Naive B cell (primary cell): ENCODE measurements around the gene TIE1. TPM values are rescaled to one million over a fixed set of nuclear protein-coding genes. Genes with fewer than 3 reads are reported as not detected.
"Not testable (repeated sequence)": the region's sequence is repeated elsewhere in the genome, so short reads cannot be mapped to it uniquely, and the experiment has no call there.

Experiments
- ATAC-seq, 2 donors: fragments of 150-1000 bp; cut with Tn5 transposase; 2 replicates each; pipeline ENCODE4 v1.10.0; 2021; ENCODE audit warnings: low read depth in 2 of 2, mild to moderate bottlenecking in 2 of 2, moderate library complexity in 2 of 2
- DNase-seq: peaks from one replicate; pipeline ENCODE4 v3.0.0; 2022
- H3K27ac Mint-ChIP-seq, 6 donors: one replicate each; pipeline ENCODE4 v1.8.0; 2020 to 2022; ENCODE audit warnings: mild to moderate bottlenecking in 6 of 6, mixed read lengths in 6 of 6, moderate library complexity in 5 of 6, inconsistent platforms in 2 of 6
- H3K27me3 Mint-ChIP-seq, 3 donors: one replicate each; pipeline ENCODE4 v1.8.0; 2021 to 2022; ENCODE audit warnings: mixed read lengths in 3 of 3, mild to moderate bottlenecking in 1 of 3
- H3K36me3 Mint-ChIP-seq, 2 donors: one replicate each; pipeline ENCODE4 v1.8.0; 2020 to 2022; ENCODE audit warnings: mixed read lengths in 2 of 2, inconsistent platforms in 1 of 2, mild to moderate bottlenecking in 1 of 2
- H3K4me1 Mint-ChIP-seq, 3 donors: one replicate each; pipeline ENCODE4 v1.8.0; 2020 to 2022; ENCODE audit warnings: mixed read lengths in 3 of 3, inconsistent platforms in 1 of 3, mild to moderate bottlenecking in 1 of 3, moderate library complexity in 1 of 3
- H3K4me3 Mint-ChIP-seq, 8 donors: one replicate each; pipeline ENCODE4 v1.8.0; 2020 to 2022; ENCODE audit warnings: mild to moderate bottlenecking in 8 of 8, mixed read lengths in 8 of 8, moderate library complexity in 8 of 8, inconsistent platforms in 2 of 8
- H3K9me3 Mint-ChIP-seq, 7 donors: one replicate each; pipeline ENCODE4 v1.8.0; 2020 to 2022; ENCODE audit warnings: mixed read lengths in 7 of 7, mild to moderate bottlenecking in 5 of 7, inconsistent platforms in 2 of 7, moderate library complexity in 1 of 7
- polyA plus RNA-seq, 6 donors: library from polyadenylated mRNA; unstranded; fragments of 300-500 nt; fragmentation: Illumina TruSeq; gene quantifications; one replicate each; pipeline ENCODE4 v1.2.3, GENCODE V29; 2021; ENCODE audit warnings: low read depth in 6 of 6

The TIE1 gene
- polyA plus RNA-seq, 6 donors from 2014 or later, result not detected

DNA sequence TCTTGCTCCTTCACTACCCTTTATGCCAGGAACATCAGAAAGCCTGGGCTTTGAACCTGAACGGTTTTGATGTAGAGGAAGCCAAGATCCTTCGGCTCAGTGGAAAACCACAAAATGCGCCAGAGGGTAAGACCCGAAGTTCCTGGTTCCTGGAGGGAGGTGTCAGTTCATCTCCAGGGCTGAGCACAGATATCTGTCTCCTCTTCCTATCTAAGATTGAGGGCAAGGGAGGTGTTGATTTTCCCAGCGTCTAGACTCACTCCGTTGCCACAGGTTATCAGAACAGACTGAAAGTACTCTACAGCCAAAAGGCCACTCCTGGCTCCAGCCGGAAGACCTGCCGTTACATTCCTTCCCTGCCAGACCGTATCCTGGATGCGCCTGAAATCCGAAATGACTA lies 58.9 kb downstream of the TIE1 start:
- ATAC-seq, result no peak
- H3K36me3 Mint-ChIP-seq, result peaks cover 9 to 19% of the 10 kb centered on the region in 2 donors
- peak overlapping the region in 1 of 6 donors; percentile 60 for H3K27ac Mint-ChIP-seq
- peaks cover 13 to 29% (median 27%) of the 10 kb centered on the region in 3 donors for H3K4me1 Mint-ChIP-seq
- no peaks in the 10 kb centered on the region for H3K27me3 Mint-ChIP-seq
- DNase-seq, result no peak
- peak overlapping the region; percentile 35 to 96 (median 86) for H3K4me3 Mint-ChIP-seq
- H3K9me3 Mint-ChIP-seq, result no peaks in the 10 kb centered on the region

- Mint-ChIP-seq H3K27me3 (no peaks in the 10 kb centered on the region), H3K36me3 (peaks cover 9 to 19% of the 10 kb centered on the region in 2 donors), H3K27ac (peak overlapping the region in 2 of 6 donors; percentile 75 to 80), H3K9me3 (no peaks in the 10 kb centered on the region), H3K4me1 (peaks cover 20 to 37% (median 34%) of the 10 kb centered on the region in 3 donors), H3K4me3 (peak overlapping the region in 6 of 8 donors; percentile 2 to 75 (median 47))
- DNase-seq (no peak), ATAC-seq (no peak)
Observed at GRCh38 chr1:43360616-43361015, 59.8 kb downstream of the TIE1 start.

GRCh38 chr1:43363283-43363934 lies 62.6 kb downstream of the TIE1 start:
- Mint-ChIP-seq H3K4me1 (peaks cover 33 to 51% (median 43%) of the 10 kb centered on the region in 3 donors), H3K36me3 (peaks cover 9 to 19% of the 10 kb centered on the region in 2 donors), H3K4me3 (peak overlapping the region in 2 of 8 donors; percentile 71 to 86), H3K9me3 (no peaks in the 10 kb centered on the region), H3K27ac (peak overlapping the region in 1 of 6 donors; percentile 87), H3K27me3 (no peaks in the 10 kb centered on the region)
- ATAC-seq (no peak), DNase-seq (no peak)

GRCh38 chr1:43363935-43364525 lies 63.2 kb downstream of the TIE1 start:
- peak overlapping the region in 2 of 8 donors; percentile 71 to 86 for H3K4me3 Mint-ChIP-seq
- no peak for ATAC-seq
- H3K9me3 Mint-ChIP-seq, result no peaks in the 10 kb centered on the region
- H3K27ac Mint-ChIP-seq, result peak overlapping the region in 3 of 6 donors; percentile 29 to 87 (median 73)
- H3K27me3 Mint-ChIP-seq, result no peaks in the 10 kb centered on the region
- peaks cover 9 to 19% of the 10 kb centered on the region in 2 donors for H3K36me3 Mint-ChIP-seq
- no peak for DNase-seq
- H3K4me1 Mint-ChIP-seq, result peaks cover 33 to 50% (median 47%) of the 10 kb centered on the region in 3 donors

DNA sequence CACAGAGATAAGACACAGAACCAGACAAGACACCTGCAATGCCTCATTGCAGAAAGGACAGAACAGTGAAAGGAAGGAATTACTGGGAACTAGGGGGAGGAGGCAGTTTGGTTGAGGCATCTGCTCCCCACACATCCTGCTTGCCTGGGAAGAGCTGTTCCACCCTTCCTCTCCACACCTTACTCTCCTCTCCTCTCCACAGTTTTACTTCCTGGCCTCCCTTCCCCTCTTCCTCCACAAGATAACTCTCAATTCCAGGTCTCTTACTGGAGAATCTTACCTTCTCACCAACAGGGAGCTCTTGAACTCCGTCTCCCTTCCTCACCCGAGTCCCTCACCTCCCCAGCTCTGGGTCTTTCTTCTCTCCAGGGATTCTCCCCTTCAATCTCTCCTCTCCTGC lies 64.9 kb downstream of the TIE1 start:
- Mint-ChIP-seq H3K4me3 (peak overlapping the region; percentile 55 to 89 (median 73)), H3K27me3 (no peaks in the 10 kb centered on the region), H3K36me3 (peaks cover 9 to 19% of the 10 kb centered on the region in 2 donors), H3K27ac (peak overlapping the region in 5 of 6 donors; percentile 3 to 93 (median 82)), H3K9me3 (no peaks in the 10 kb centered on the region), H3K4me1 (peaks cover 34 to 49% (median 44%) of the 10 kb centered on the region in 3 donors)
- DNase-seq (no peak), ATAC-seq (no peak)

- no peak for DNase-seq
- Mint-ChIP-seq H3K9me3 (no peaks in the 10 kb centered on the region), H3K27me3 (no peaks in the 10 kb centered on the region), H3K36me3 (peaks cover 9 to 18% of the 10 kb centered on the region in 2 donors), H3K4me3 (peak overlapping the region; percentile 52 to 93 (median 88)), H3K27ac (peak overlapping the region in 4 of 6 donors; percentile 42 to 93 (median 86)), H3K4me1 (peaks cover 39 to 53% (median 47%) of the 10 kb centered on the region in 3 donors)
- no peak for ATAC-seq
Observed at GRCh38 chr1:43366179-43366578, 65.4 kb downstream of the TIE1 start.

GRCh38 chr1:43366601-43367025 lies 65.8 kb downstream of the TIE1 start:
- Mint-ChIP-seq H3K4me1 (peaks cover 43 to 53% (median 47%) of the 10 kb centered on the region in 3 donors), H3K27me3 (no peaks in the 10 kb centered on the region), H3K9me3 (no peaks in the 10 kb centered on the region), H3K36me3 (peaks cover 9 to 14% of the 10 kb centered on the region in 2 donors), H3K4me3 (peak overlapping the region; percentile 84 to 93 (median 90)), H3K27ac (peak overlapping the region; percentile 69 to 92 (median 90))
- DNase-seq (no peak), ATAC-seq (no peak)

- Mint-ChIP-seq H3K36me3 (peaks cover 8 to 9% of the 10 kb centered on the region in 2 donors), H3K4me3 (peak overlapping the region; percentile 84 to 93 (median 90)), H3K4me1 (peaks cover 43 to 53% (median 47%) of the 10 kb centered on the region in 3 donors), H3K27me3 (no peaks in the 10 kb centered on the region), H3K27ac (peak overlapping the region; percentile 69 to 92 (median 90)), H3K9me3 (no peaks in the 10 kb centered on the region)
- ATAC-seq (peak; percentile 19 to 20), DNase-seq (no peak)
Observed at GRCh38 chr1:43367026-43367903, 66.5 kb downstream of the TIE1 start.

GRCh38 chr1:43367904-43368645 lies 67.3 kb downstream of the TIE1 start, which contains the start of gene ELOVL1:
ELOVL1 (minus strand) TSS chr1:43368011; CDS start chr1:43365609, 2,402 bp downstream.
- Mint-ChIP-seq H3K36me3 (peaks cover 8 to 9% of the 10 kb centered on the region in 2 donors), H3K9me3 (no peaks in the 10 kb centered on the region), H3K4me1 (peaks cover 43 to 53% (median 47%) of the 10 kb centered on the region in 3 donors), H3K27me3 (no peaks in the 10 kb centered on the region), H3K4me3 (peak within 1 kb of the TSS; percentile 84 to 99 (median 92)), H3K27ac (peak within 1 kb of the TSS; percentile 85 to 99 (median 90))
- ATAC-seq, result peak; percentile 79 to 80
- DNase-seq, result peak; percentile 89

DNA sequence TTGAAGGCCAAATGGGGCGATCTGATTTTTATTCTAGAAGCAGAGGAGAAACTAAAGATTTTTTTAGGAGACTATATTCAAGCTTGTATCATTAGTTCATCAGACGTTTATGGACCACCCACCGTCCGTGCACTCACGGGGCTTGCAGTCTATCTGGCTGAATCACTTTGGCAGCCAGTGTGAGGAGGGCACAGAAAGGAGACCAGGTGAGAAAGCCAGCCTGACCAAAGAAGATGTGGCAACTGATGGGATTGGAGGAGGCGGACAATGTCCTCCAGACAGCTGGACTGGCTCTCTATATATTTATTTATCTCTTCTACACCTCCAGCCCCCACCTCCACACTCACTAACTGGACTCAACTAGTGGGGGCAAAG lies 67.9 kb downstream of the TIE1 start:
- peaks cover 7 to 9% of the 10 kb centered on the region in 2 donors for H3K36me3 Mint-ChIP-seq
- DNase-seq (no peak), ATAC-seq (no peak)
- no peaks in the 10 kb centered on the region for H3K9me3 Mint-ChIP-seq
- no peaks in the 10 kb centered on the region for H3K27me3 Mint-ChIP-seq
- H3K27ac Mint-ChIP-seq, result peak overlapping the region; percentile 85 to 99 (median 90)
- peak overlapping the region; percentile 84 to 99 (median 92) for H3K4me3 Mint-ChIP-seq
- peaks cover 43 to 53% (median 47%) of the 10 kb centered on the region in 3 donors for H3K4me1 Mint-ChIP-seq

- Mint-ChIP-seq H3K27ac (peak overlapping the region in 1 of 6 donors; percentile 43), H3K4me1 (peaks cover 40 to 46% (median 43%) of the 10 kb centered on the region in 3 donors), H3K4me3 (peak overlapping the region in 2 of 8 donors; percentile 57 to 99)
- not testable (repeated sequence) for ATAC-seq, DNase-seq, H3K27me3 Mint-ChIP-seq, H3K36me3 Mint-ChIP-seq, H3K9me3 Mint-ChIP-seq
Observed at GRCh38 chr1:43369779-43370178, 69.0 kb downstream of the TIE1 start.

DNA sequence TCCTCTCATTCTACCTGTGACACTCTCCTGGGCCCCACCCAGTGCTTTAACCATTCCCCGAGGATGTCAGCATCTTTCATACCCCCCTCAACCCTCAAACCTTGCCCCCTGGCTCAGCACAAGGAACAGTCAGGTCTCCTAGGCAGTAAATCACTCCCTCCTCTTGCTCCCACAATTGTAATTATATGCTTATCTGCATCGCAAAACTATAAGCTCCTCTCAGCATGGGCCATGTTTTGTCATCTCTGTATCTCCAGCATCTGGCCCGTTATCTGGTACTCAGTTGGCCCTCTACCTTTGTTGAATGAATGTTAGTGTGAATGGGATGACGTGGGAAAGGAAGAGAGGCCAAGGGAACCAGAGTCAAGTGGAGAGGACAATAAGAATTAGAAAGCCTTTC lies 69.8 kb downstream of the TIE1 start:
- ATAC-seq (no peak), DNase-seq (no peak)
- Mint-ChIP-seq H3K36me3 (no peaks in the 10 kb centered on the region), H3K4me1 (peaks cover 34 to 40% (median 37%) of the 10 kb centered on the region in 3 donors), H3K9me3 (no peaks in the 10 kb centered on the region), H3K4me3 (peak overlapping the region in 4 of 8 donors; percentile 36 to 73 (median 50)), H3K27me3 (no peaks in the 10 kb centered on the region), H3K27ac (peak overlapping the region; percentile 4 to 78 (median 55))
